Measurements from ENCODE around the gene SNAI3. TPM values are rescaled to one million over a fixed set of nuclear protein-coding genes. Genes with fewer than 3 reads are reported as not detected.

Gene SNAI3
- total RNA-seq, 1 experiment from 2014 or later = not detected

DNA sequence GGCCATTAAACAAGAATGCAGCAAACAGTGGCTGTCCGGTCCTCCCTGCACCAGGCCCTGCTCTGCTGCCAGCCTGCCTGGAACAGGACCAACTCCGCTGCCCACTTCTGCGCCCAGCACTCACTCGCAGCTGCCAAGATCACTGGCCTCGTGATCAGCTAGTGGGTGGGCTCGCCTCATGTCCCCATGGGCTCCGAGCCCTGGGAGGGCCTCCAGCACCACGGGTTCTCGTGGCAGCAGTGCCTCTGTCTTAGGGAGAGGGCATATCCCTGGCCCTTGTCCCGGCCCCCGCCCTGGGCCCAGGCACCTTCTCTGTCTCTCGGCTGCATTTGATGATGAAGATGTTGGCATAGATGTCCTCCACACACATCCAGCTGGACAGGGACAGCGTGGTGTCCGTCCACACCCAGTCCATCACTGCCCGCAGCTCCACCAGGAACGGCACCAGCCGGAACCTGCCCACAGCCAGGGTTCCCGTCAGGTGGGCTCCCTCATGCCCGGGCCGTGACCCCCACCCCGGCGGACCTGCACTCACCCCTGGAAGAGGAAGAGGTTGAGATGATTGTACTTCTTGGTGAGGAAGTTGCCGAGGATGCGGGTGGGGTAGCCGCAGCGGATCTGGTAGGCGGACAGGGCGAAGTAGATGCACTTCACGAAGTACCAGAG, 33.1 kb upstream of the SNAI3 start:
- ATAC-seq (no peak), DNase-seq (ENCODE audit: low read depth, low spot score) (no peak)
- TF ChIP-seq, protein P1, sequence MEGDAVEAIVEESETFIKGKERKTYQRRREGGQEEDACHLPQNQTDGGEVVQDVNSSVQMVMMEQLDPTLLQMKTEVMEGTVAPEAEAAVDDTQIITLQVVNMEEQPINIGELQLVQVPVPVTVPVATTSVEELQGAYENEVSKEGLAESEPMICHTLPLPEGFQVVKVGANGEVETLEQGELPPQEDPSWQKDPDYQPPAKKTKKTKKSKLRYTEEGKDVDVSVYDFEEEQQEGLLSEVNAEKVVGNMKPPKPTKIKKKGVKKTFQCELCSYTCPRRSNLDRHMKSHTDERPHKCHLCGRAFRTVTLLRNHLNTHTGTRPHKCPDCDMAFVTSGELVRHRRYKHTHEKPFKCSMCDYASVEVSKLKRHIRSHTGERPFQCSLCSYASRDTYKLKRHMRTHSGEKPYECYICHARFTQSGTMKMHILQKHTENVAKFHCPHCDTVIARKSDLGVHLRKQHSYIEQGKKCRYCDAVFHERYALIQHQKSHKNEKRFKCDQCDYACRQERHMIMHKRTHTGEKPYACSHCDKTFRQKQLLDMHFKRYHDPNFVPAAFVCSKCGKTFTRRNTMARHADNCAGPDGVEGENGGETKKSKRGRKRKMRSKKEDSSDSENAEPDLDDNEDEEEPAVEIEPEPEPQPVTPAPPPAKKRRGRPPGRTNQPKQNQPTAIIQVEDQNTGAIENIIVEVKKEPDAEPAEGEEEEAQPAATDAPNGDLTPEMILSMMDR (IDR thresholded peaks at IDR 0.05) = no peak
- Histone ChIP-seq H3K4me3 (ENCODE audit: low read depth in 2 of 2, low read length in 2 of 2) (no peak overlapping the region), H3K27me3 (ENCODE audit: control insufficient read depth, insufficient read depth, low read length) (no peaks in the 10 kb centered on the region), H3K9me3 (ENCODE audit: control insufficient read depth, insufficient read depth, low read depth, low read length) (no peaks in the 10 kb centered on the region), H3K36me3 (ENCODE audit: control insufficient read depth, insufficient read depth, low read length) (peaks cover 2% of the 10 kb centered on the region), H3K4me1 (ENCODE audit: control insufficient read depth, insufficient read depth, low read length) (no peaks in the 10 kb centered on the region), H3K27ac (ENCODE audit: low read length) (no peak overlapping the region)
- ChIA-PET CTCF (no interaction called here), POLR2A (no interaction called here)
- BruUV-seq (replicated peaks) = no TSS peak
- in situ Hi-C loops (cut with HindIII; ENCODE audit: low pct_unique_long_range_greater_than_20kb, low sequenced_read_pairs) (no loop called here), intact Hi-C loops (cut with micrococcal nuclease; ENCODE audit: unreplicated experiment) (no loop called here)

DNA sequence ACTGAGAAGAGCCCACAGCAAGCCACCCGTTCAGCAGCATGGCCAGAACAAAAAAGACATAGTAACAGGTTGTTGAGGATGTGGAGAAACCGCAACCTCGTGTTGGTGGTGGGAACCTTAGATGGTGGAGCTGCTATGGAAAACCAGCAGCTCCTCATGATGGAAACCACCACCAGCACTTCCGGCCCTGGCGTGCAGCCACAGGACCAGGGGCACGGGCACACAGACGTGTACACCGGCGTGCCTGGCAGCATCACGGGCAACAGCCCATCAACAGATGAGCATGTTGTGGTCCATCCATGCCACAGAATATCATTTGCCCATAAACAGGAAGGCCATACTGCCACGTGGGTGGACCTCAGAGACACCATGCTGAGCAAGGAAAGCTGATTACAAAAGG, 31.9 kb upstream of the SNAI3 start:
- Histone ChIP-seq H3K4me1 (ENCODE audit: control insufficient read depth, insufficient read depth, low read length) (no peaks in the 10 kb centered on the region; the same call in 1 of the 2 replicates), H3K36me3 (ENCODE audit: control insufficient read depth, insufficient read depth, low read length) (peaks cover 2% of the 10 kb centered on the region), H3K27ac (ENCODE audit: low read length) (no peak overlapping the region), H3K4me3 (ENCODE audit: low read depth in 2 of 2, low read length in 2 of 2) (no peak overlapping the region), H3K27me3 (ENCODE audit: control insufficient read depth, insufficient read depth, low read length) (no peaks in the 10 kb centered on the region), H3K9me3 (ENCODE audit: control insufficient read depth, insufficient read depth, low read depth, low read length) (no peaks in the 10 kb centered on the region)
- DNase-seq (ENCODE audit: low read depth, low spot score) (no peak), ATAC-seq (no peak)
- BruUV-seq (replicated peaks) = no TSS peak
- intact Hi-C loops (cut with micrococcal nuclease; ENCODE audit: unreplicated experiment) = no loop called here
- ChIA-PET CTCF (no interaction called here), POLR2A (no interaction called here)
- TF ChIP-seq SIN3A (IDR thresholded peaks at IDR 0.05; ENCODE audit: borderline replicate concordance, insufficient read depth, low read depth, low read length) (no peak), POLR2AphosphoS5 (IDR thresholded peaks at IDR 0.05; ENCODE audit: low read depth, low read length) (no peak)
- in situ Hi-C loops (cut with HindIII; ENCODE audit: low pct_unique_long_range_greater_than_20kb, low sequenced_read_pairs) = no loop called here

DNA sequence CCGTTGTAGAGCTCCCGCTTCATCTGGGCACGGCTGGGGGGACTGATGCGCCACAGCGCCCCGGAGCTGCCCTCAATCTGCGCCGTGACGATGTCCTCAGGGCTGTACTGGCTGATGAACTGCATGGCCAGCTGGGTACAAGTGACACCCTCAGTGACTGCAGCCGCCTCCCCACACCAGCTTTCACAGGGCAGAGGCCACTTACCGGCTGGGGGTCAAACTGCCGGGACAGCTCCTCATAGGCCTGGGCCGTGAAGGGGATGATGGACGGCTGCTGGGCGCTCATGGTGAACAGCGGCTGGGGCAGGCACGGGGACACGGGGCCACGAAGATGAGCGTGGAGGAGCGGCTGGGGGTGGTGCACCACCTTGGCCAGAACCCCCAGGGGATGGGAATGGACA, 30.3 kb upstream of the SNAI3 start:
- intact Hi-C loops (cut with micrococcal nuclease; ENCODE audit: unreplicated experiment) (no loop called here), in situ Hi-C loops (cut with HindIII; ENCODE audit: low pct_unique_long_range_greater_than_20kb, low sequenced_read_pairs) (no loop called here)
- Histone ChIP-seq H3K4me3 (ENCODE audit: low read depth in 2 of 2, low read length in 2 of 2) (no peak overlapping the region), H3K36me3 (ENCODE audit: control insufficient read depth, insufficient read depth, low read length) (peaks cover 2% of the 10 kb centered on the region), H3K9me3 (ENCODE audit: control insufficient read depth, insufficient read depth, low read depth, low read length) (no peaks in the 10 kb centered on the region), H3K27me3 (ENCODE audit: control insufficient read depth, insufficient read depth, low read length) (no peaks in the 10 kb centered on the region), H3K4me1 (ENCODE audit: control insufficient read depth, insufficient read depth, low read length) (no peaks in the 10 kb centered on the region; the same call in 1 of the 2 replicates), H3K27ac (ENCODE audit: low read length) (no peak overlapping the region)
- BruUV-seq (replicated peaks) = TSS peak; percentile 62
- no peak for TF ChIP-seq TCF7L2 (IDR thresholded peaks at IDR 0.05; ENCODE audit: low read depth, low read length)
- TF ChIP-seq, protein P2, sequence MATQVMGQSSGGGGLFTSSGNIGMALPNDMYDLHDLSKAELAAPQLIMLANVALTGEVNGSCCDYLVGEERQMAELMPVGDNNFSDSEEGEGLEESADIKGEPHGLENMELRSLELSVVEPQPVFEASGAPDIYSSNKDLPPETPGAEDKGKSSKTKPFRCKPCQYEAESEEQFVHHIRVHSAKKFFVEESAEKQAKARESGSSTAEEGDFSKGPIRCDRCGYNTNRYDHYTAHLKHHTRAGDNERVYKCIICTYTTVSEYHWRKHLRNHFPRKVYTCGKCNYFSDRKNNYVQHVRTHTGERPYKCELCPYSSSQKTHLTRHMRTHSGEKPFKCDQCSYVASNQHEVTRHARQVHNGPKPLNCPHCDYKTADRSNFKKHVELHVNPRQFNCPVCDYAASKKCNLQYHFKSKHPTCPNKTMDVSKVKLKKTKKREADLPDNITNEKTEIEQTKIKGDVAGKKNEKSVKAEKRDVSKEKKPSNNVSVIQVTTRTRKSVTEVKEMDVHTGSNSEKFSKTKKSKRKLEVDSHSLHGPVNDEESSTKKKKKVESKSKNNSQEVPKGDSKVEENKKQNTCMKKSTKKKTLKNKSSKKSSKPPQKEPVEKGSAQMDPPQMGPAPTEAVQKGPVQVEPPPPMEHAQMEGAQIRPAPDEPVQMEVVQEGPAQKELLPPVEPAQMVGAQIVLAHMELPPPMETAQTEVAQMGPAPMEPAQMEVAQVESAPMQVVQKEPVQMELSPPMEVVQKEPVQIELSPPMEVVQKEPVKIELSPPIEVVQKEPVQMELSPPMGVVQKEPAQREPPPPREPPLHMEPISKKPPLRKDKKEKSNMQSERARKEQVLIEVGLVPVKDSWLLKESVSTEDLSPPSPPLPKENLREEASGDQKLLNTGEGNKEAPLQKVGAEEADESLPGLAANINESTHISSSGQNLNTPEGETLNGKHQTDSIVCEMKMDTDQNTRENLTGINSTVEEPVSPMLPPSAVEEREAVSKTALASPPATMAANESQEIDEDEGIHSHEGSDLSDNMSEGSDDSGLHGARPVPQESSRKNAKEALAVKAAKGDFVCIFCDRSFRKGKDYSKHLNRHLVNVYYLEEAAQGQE (IDR thresholded peaks at IDR 0.05; ENCODE audit: insufficient read depth in 1 of 2, low read depth in 2 of 2, low read length in 1 of 2) = no peak
- TF ChIP-seq, protein P1 (IDR thresholded peaks at IDR 0.05) = no peak
- no peak for TF ChIP-seq POLR2AphosphoS5 (IDR thresholded peaks at IDR 0.05; ENCODE audit: low read depth, low read length)
- no peak for TF ChIP-seq SIN3A (IDR thresholded peaks at IDR 0.05; ENCODE audit: borderline replicate concordance, insufficient read depth, low read depth, low read length)
- DNase-seq (ENCODE audit: low read depth, low spot score) (no peak), ATAC-seq (no peak)
- CTCF ChIA-PET = interaction anchor here (0.6 kb wide), 1 partner anchor 21 kb away, joined by 3 read pairs; no protein-coding TSS in a partner anchor
- POLR2A ChIA-PET = no interaction called here
